ENCODE measurements around the gene UQCRHL.
"Not testable (repeated sequence)": the region's sequence is repeated elsewhere in the genome, so short reads cannot be mapped to it uniquely, and the experiment has no call there.

Gene UQCRHL

GRCh38 chr1:15833069-15833679 is 25.7 kb upstream of the UQCRHL start:
- Histone ChIP-seq H3K4me3 (ENCODE audit: low read length in 2 of 2) (peak overlapping the region in 1 of 2 donors; percentile 63), H3K18ac (ENCODE audit: low read length) (no peak overlapping the region), H2BK5ac (ENCODE audit: low read length) (no peak overlapping the region), H2AFZ (ENCODE audit: low read length) (no peak overlapping the region), H3K4me1 (ENCODE audit: control insufficient read depth in 2 of 2, insufficient read depth in 1 of 2, low read depth in 1 of 2, low read length in 2 of 2) (peaks cover 3 to 6% of the 10 kb centered on the region in 2 donors), H3K79me1 (ENCODE audit: low read depth, low read length) (peaks cover 3% of the 10 kb centered on the region), H4K91ac (ENCODE audit: low read depth, low read length, poor library complexity) (no peak overlapping the region), H3K27me3 (ENCODE audit: control insufficient read depth in 3 of 3, insufficient read depth in 3 of 3, low read depth in 1 of 3, low read length in 3 of 3) (no peaks in the 10 kb centered on the region), H3K9ac (ENCODE audit: low read depth, low read length, poor library complexity) (no peak overlapping the region), H2BK15ac (ENCODE audit: low read length) (no peak overlapping the region), H3K14ac (ENCODE audit: low read length) (no peak overlapping the region), H2BK120ac (ENCODE audit: low read depth, low read length) (no peak overlapping the region), H4K8ac (ENCODE audit: low read depth, low read length) (no peak overlapping the region), H3K4me2 (ENCODE audit: insufficient read depth, low read length, poor library complexity, severe bottlenecking) (no peak overlapping the region), H2BK12ac (ENCODE audit: low read length) (no peak overlapping the region), H2AK5ac (ENCODE audit: low read depth, low read length) (peak overlapping the region; percentile 61), H3K27ac (replicated peaks; ENCODE audit: low read length) (no peak overlapping the region), H3K4ac (ENCODE audit: low read length) (no peak overlapping the region), H3K36me3 (replicated peaks in 1 of 2; ENCODE audit: control insufficient read depth in 2 of 2, insufficient read depth in 2 of 2, low read length in 2 of 2) (peaks cover 0 to 2% of the 10 kb centered on the region in 2 donors), H3K23ac (ENCODE audit: low read depth, low read length, poor library complexity) (peak overlapping the region; percentile 16), H3K9me3 (replicated peaks in 1 of 2; ENCODE audit: control insufficient read depth in 2 of 2, insufficient read depth in 1 of 2, low read depth in 1 of 2, low read length in 2 of 2) (peaks cover 3 to 5% of the 10 kb centered on the region in 2 donors)
- DNase-seq (ENCODE audit: low spot score): no peak
- WGBS, 2 donors (ENCODE audit: extremely low coverage in 2 of 2, insufficient read length in 2 of 2, insufficient replicate concordance in 1 of 2): no CpG with 5 or more reads among the region's 24 CpGs

DNA sequence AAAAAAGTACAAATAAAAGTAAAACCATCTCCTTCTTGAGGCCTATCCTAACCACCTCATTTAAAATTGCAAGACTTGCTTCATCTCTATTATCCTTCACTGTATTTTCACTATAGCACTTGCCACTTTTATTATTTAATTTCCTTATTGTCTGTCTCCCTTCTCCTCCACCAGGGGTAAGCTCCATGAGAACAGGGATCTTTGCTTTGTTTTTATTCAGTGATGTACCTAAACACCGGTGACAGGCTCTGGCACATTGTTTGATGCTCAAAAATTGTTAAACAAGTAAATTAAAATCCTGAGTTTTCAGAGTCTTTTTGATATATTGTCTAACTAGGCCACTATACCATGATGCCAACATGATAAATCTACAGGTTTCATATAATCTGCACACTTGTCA is 22.8 kb upstream of the UQCRHL start:
- Histone ChIP-seq H3K27ac (replicated peaks; ENCODE audit: low read length) (no peak overlapping the region), H3K9ac (ENCODE audit: low read depth, low read length, poor library complexity) (no peak overlapping the region), H2BK15ac (ENCODE audit: low read length) (no peak overlapping the region), H3K36me3 (replicated peaks in 1 of 2; ENCODE audit: control insufficient read depth in 2 of 2, insufficient read depth in 2 of 2, low read length in 2 of 2) (peaks cover 0 to 2% of the 10 kb centered on the region in 2 donors), H2BK5ac (ENCODE audit: low read length) (no peak overlapping the region), H3K79me1 (ENCODE audit: low read depth, low read length) (peaks cover 3% of the 10 kb centered on the region), H3K14ac (ENCODE audit: low read length) (no peak overlapping the region), H3K27me3 (ENCODE audit: control insufficient read depth in 3 of 3, insufficient read depth in 3 of 3, low read depth in 1 of 3, low read length in 3 of 3) (no peaks in the 10 kb centered on the region), H2AFZ (ENCODE audit: low read length) (no peak overlapping the region), H2AK5ac (ENCODE audit: low read depth, low read length) (no peak overlapping the region), H3K4me3 (ENCODE audit: low read length in 2 of 2) (no peak overlapping the region), H3K4ac (ENCODE audit: low read length) (no peak overlapping the region), H4K91ac (ENCODE audit: low read depth, low read length, poor library complexity) (no peak overlapping the region), H3K4me2 (ENCODE audit: insufficient read depth, low read length, poor library complexity, severe bottlenecking) (no peak overlapping the region), H3K4me1 (ENCODE audit: control insufficient read depth in 2 of 2, insufficient read depth in 1 of 2, low read depth in 1 of 2, low read length in 2 of 2) (peaks cover 0 to 3% of the 10 kb centered on the region in 2 donors), H2BK12ac (ENCODE audit: low read length) (no peak overlapping the region), H3K23ac (ENCODE audit: low read depth, low read length, poor library complexity) (no peak overlapping the region), H2BK120ac (ENCODE audit: low read depth, low read length) (no peak overlapping the region), H4K8ac (ENCODE audit: low read depth, low read length) (no peak overlapping the region), H3K18ac (ENCODE audit: low read length) (no peak overlapping the region), H3K9me3 (replicated peaks in 1 of 2; ENCODE audit: control insufficient read depth in 2 of 2, insufficient read depth in 1 of 2, low read depth in 1 of 2, low read length in 2 of 2) (peaks cover 2 to 5% of the 10 kb centered on the region in 2 donors)
- no peak for DNase-seq (ENCODE audit: low spot score)
- no CpG with 5 or more reads among the region's 1 CpG for WGBS, 2 donors (ENCODE audit: extremely low coverage in 2 of 2, insufficient read length in 2 of 2, insufficient replicate concordance in 1 of 2)

DNA sequence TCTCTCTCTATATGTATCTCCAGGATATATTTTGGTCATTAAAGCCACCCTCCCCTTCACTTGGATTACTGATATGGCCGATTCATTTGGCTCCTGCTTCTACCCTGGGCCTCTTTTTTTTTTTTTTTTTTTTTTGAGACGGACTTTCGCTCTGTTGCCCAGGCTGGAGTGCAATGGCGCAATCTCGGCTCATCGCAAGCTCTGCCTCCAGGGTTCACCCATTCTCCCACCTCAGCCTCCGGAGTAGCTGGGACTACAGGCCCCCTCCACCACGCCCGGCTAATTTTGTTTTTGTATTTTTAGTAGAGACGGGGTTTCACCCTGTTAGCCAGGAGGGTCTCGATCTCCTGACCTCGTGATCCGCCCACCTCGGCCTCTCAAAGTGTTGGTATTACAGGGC is 21.5 kb upstream of the UQCRHL start:
- H3K9me3 ChIP-seq (replicated peaks in 1 of 2; ENCODE audit: control insufficient read depth in 2 of 2, insufficient read depth in 1 of 2, low read depth in 1 of 2, low read length in 2 of 2); H3K27ac ChIP-seq (replicated peaks; ENCODE audit: low read length); H2BK120ac ChIP-seq (ENCODE audit: low read depth, low read length); DNase-seq (ENCODE audit: low spot score); H3K4me1 ChIP-seq (ENCODE audit: control insufficient read depth in 2 of 2, insufficient read depth in 1 of 2, low read depth in 1 of 2, low read length in 2 of 2); H2BK15ac ChIP-seq (ENCODE audit: low read length); H3K79me1 ChIP-seq (ENCODE audit: low read depth, low read length); H3K4ac ChIP-seq (ENCODE audit: low read length); H3K18ac ChIP-seq (ENCODE audit: low read length); H3K4me3 ChIP-seq (ENCODE audit: low read length in 2 of 2); H2BK12ac ChIP-seq (ENCODE audit: low read length); H3K9ac ChIP-seq (ENCODE audit: low read depth, low read length, poor library complexity); H3K36me3 ChIP-seq (replicated peaks in 1 of 2; ENCODE audit: control insufficient read depth in 2 of 2, insufficient read depth in 2 of 2, low read length in 2 of 2); H4K91ac ChIP-seq (ENCODE audit: low read depth, low read length, poor library complexity); H4K8ac ChIP-seq (ENCODE audit: low read depth, low read length); H3K27me3 ChIP-seq (ENCODE audit: control insufficient read depth in 3 of 3, insufficient read depth in 3 of 3, low read depth in 1 of 3, low read length in 3 of 3); H2AK5ac ChIP-seq (ENCODE audit: low read depth, low read length); H3K4me2 ChIP-seq (ENCODE audit: insufficient read depth, low read length, poor library complexity, severe bottlenecking); H3K23ac ChIP-seq (ENCODE audit: low read depth, low read length, poor library complexity); H2AFZ ChIP-seq (ENCODE audit: low read length); H2BK5ac ChIP-seq (ENCODE audit: low read length); H3K14ac ChIP-seq (ENCODE audit: low read length): not testable (repeated sequence)
- WGBS, 2 donors (ENCODE audit: extremely low coverage in 2 of 2, insufficient read length in 2 of 2, insufficient replicate concordance in 1 of 2): no CpG with 5 or more reads among the region's 14 CpGs

DNA sequence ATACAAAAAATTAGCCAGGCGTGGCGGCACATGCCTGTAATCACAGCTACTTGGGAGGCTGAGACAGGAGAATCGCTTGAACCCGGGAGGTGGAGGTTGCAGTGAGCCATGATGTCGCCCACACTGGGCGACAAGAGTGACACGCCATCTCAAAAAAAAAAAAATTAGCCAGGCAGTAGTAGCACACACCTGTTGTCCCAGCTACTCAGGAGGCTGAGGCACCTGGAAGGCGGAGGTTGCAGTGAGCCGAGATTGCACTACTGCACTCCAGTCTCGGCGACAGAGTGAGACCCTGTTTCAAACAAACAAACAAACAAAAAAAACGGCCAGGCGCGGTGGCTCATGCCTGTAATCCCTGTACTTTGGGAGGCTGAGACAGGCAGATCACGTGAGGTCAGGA is 20.1 kb upstream of the UQCRHL start:
- not testable (repeated sequence) for H3K9ac ChIP-seq (ENCODE audit: low read depth, low read length, poor library complexity); H3K23ac ChIP-seq (ENCODE audit: low read depth, low read length, poor library complexity); H2AK5ac ChIP-seq (ENCODE audit: low read depth, low read length); H2AFZ ChIP-seq (ENCODE audit: low read length); H3K4ac ChIP-seq (ENCODE audit: low read length); H3K9me3 ChIP-seq (replicated peaks in 1 of 2; ENCODE audit: control insufficient read depth in 2 of 2, insufficient read depth in 1 of 2, low read depth in 1 of 2, low read length in 2 of 2); H2BK15ac ChIP-seq (ENCODE audit: low read length); H3K36me3 ChIP-seq (replicated peaks in 1 of 2; ENCODE audit: control insufficient read depth in 2 of 2, insufficient read depth in 2 of 2, low read length in 2 of 2); H3K18ac ChIP-seq (ENCODE audit: low read length); H2BK120ac ChIP-seq (ENCODE audit: low read depth, low read length); H3K4me2 ChIP-seq (ENCODE audit: insufficient read depth, low read length, poor library complexity, severe bottlenecking); H4K8ac ChIP-seq (ENCODE audit: low read depth, low read length); H3K4me3 ChIP-seq (ENCODE audit: low read length in 2 of 2); DNase-seq (ENCODE audit: low spot score); H3K14ac ChIP-seq (ENCODE audit: low read length); H3K27ac ChIP-seq (replicated peaks; ENCODE audit: low read length); H3K4me1 ChIP-seq (ENCODE audit: control insufficient read depth in 2 of 2, insufficient read depth in 1 of 2, low read depth in 1 of 2, low read length in 2 of 2); H3K79me1 ChIP-seq (ENCODE audit: low read depth, low read length); H2BK12ac ChIP-seq (ENCODE audit: low read length); H2BK5ac ChIP-seq (ENCODE audit: low read length); H4K91ac ChIP-seq (ENCODE audit: low read depth, low read length, poor library complexity); H3K27me3 ChIP-seq (ENCODE audit: control insufficient read depth in 3 of 3, insufficient read depth in 3 of 3, low read depth in 1 of 3, low read length in 3 of 3)
- WGBS, 2 donors (ENCODE audit: extremely low coverage in 2 of 2, insufficient read length in 2 of 2, insufficient replicate concordance in 1 of 2): no CpG with 5 or more reads among the region's 15 CpGs

Measured in neuronal stem cell (in vitro differentiated cells).